K562 (cell line): ENCODE measurements around the gene NANS. TPM values are rescaled to one million over a fixed set of nuclear protein-coding genes. Genes with fewer than 3 reads are reported as not detected.

Experiments used
- ATAC-seq: fragments of 200-7000 bp; cut with Tn5 transposase; 3 replicates; pipeline ENCODE4 v1.9.1; 2020; ENCODE audit warnings: moderate library complexity
- BruUV-seq: library from RNA; stranded (reverse); fragments of 400-500 nt; replicated peaks from 2 replicates; lab custom pipeline; 2021; lab: Mats Ljungman, UMichigan
- CTCF ChIA-PET: fragments of 300-600 bp; formaldehyde crosslinking; extraction: SDS; loops from one replicate; lab custom pipeline; 2021; ENCODE audit warnings: low intra/inter-chr PET ratio; lab: Yijun Ruan, JAX
- POLR2A ChIA-PET: fragments of 300-600, 350-650 bp; sonication (Branson Sonifier 250); formaldehyde crosslinking; extraction: SDS; loops from one replicate; lab custom pipeline; 2021; ENCODE audit warnings: antibody characterized with exemption, inconsistent platforms; lab: Yijun Ruan, JAX
- DNase-seq, 4 experiments: peaks; one replicate each; pipeline versions ENCODE4 v3.0.0 to v3.0.0-alpha.2; 2011 to 2018; ENCODE audit warnings: low spot score in 3 of 4, mixed read lengths in 3 of 4; ENCODE audit errors: extremely low read depth in 1 of 4
- FAIRE-seq: peaks from 2 replicates; lab custom pipeline; 2011; peaks lifted over from hg19 to GRCh38; lab: Jason Lieb, UNC
- H2AFZ ChIP-seq: 2 replicates; pipeline ENCODE4 v1.6.0; 2011; ENCODE audit warnings: low read depth, low read length, control low read depth, inconsistent platforms
- H3K27ac ChIP-seq: fragments of 200-600 bp; 3 replicates; pipeline ENCODE4 v1.8.0; 2011; ENCODE audit warnings: low read depth, mild to moderate bottlenecking, control low read depth, inconsistent platforms, low read length, moderate library complexity, mixed read lengths; ENCODE audit errors: extremely low read depth
- H3K27me3 ChIP-seq, 2 experiments: fragments of 300-600 bp in 1 of 2; 2 replicates in 1 of 2; 3 replicates in 1 of 2; pipeline versions ENCODE4 v1.6.0 to v1.8.0; 2011; ENCODE audit warnings: inconsistent platforms in 2 of 2, low read length in 2 of 2, mild to moderate bottlenecking in 1 of 2, mixed read lengths in 1 of 2, moderate library complexity in 1 of 2; ENCODE audit not compliant: control insufficient read depth in 2 of 2, insufficient read depth in 2 of 2
- H3K36me3 ChIP-seq: fragments of 300-600 bp; 3 replicates; pipeline ENCODE4 v1.8.0; 2011; ENCODE audit warnings: mild to moderate bottlenecking, low read length, inconsistent platforms; ENCODE audit not compliant: control insufficient read depth, insufficient read depth
- H3K4me1 ChIP-seq, 2 experiments: fragments of 200-600 bp in 1 of 2; replicated peaks in 1 of 2; 2 replicates in 1 of 2; 3 replicates in 1 of 2; pipeline versions ENCODE4 v1.5.1 to v1.8.0; 2011; ENCODE audit warnings: inconsistent platforms in 2 of 2, low read length in 2 of 2, mild to moderate bottlenecking in 1 of 2, mixed read lengths in 1 of 2, moderate library complexity in 1 of 2; ENCODE audit not compliant: control insufficient read depth in 2 of 2, insufficient read depth in 2 of 2
- H3K4me2 ChIP-seq: 2 replicates; pipeline ENCODE4 v1.6.1; 2011; ENCODE audit warnings: low read length, control low read depth, inconsistent platforms, mixed read lengths; ENCODE audit not compliant: insufficient read depth
- H3K4me3 ChIP-seq: fragments of 200-600 bp; sonication (generic), shearing (Covaris generic); 2 replicates; pipeline ENCODE4 v1.5.1; 2016; ENCODE audit warnings: control low read depth, inconsistent platforms
- H3K79me2 ChIP-seq: fragments of 200-600 bp; 3 replicates; pipeline ENCODE4 v1.8.0; 2011; ENCODE audit warnings: low read length, inconsistent platforms; ENCODE audit not compliant: control insufficient read depth, insufficient read depth
- H3K9ac ChIP-seq, 2 experiments: 2 replicates each; pipeline versions ENCODE4 v1.6.0 to v1.6.1; 2011; ENCODE audit warnings: low read depth in 2 of 2, low read length in 2 of 2, control low read depth in 1 of 2, inconsistent platforms in 1 of 2, mild to moderate bottlenecking in 1 of 2, mixed read lengths in 1 of 2; ENCODE audit not compliant: insufficient read depth in 1 of 2
- H3K9me1 ChIP-seq: one replicate; pipeline ENCODE4 v1.6.0; 2011; ENCODE audit warnings: inconsistent platforms, mild to moderate bottlenecking, low read length, moderate library complexity; ENCODE audit not compliant: control insufficient read depth, insufficient read depth
- H3K9me3 ChIP-seq: replicated peaks from 2 replicates; pipeline ENCODE4 v1.5.1; 2011; ENCODE audit warnings: low read depth, low read length, inconsistent platforms; ENCODE audit not compliant: control insufficient read depth, insufficient read depth
- H4K20me1 ChIP-seq: replicated peaks from 2 replicates; pipeline ENCODE4 v1.6.1; 2011; ENCODE audit warnings: low read length, inconsistent platforms, mixed read lengths; ENCODE audit not compliant: control insufficient read depth, insufficient read depth
- BDP1 ChIP-seq: IDR thresholded peaks from 3 replicates; pipeline ENCODE4 v1.6.1; 2011; ENCODE audit not compliant: insufficient read length, insufficient read depth
- BHLHE40 ChIP-seq: IDR thresholded peaks from 2 replicates; pipeline ENCODE4 v1.6.1; 2011; ENCODE audit warnings: low read length, improper control_type of control experiment
- CTCF ChIP-seq, 3 experiments: IDR thresholded peaks in 2 of 3; conservative IDR thresholded peaks in 1 of 3; 2 replicates each; pipeline ENCODE4 v1.5.1; 2011 to 2012; ENCODE audit warnings: low read length in 3 of 3, mild to moderate bottlenecking in 3 of 3, control low read depth in 2 of 3, improper control_type of control experiment in 1 of 3, inconsistent platforms in 1 of 3, low read depth in 1 of 3, mixed read lengths in 1 of 3, moderate library complexity in 1 of 3; ENCODE audit not compliant: insufficient read depth in 2 of 3
- CXXC5 ChIP-seq: fragments of 250-450 bp; sonication (Bioruptor Pico); IDR thresholded peaks from 2 replicates; pipeline ENCODE4 v1.8.0; 2022; ENCODE audit warnings: inconsistent platforms, mild to moderate bottlenecking, moderate library complexity
- GTF2F1 ChIP-seq: IDR thresholded peaks from 2 replicates; pipeline ENCODE4 v1.6.1; 2011; ENCODE audit warnings: low read depth, low read length, improper control_type of control experiment
- HNRNPLL ChIP-seq: fragments of 200-400 bp; formaldehyde crosslinking; IDR thresholded peaks from 2 replicates; pipeline ENCODE4 v1.6.1; 2017; ENCODE audit warnings: low read length, low read depth, mild to moderate bottlenecking; ENCODE audit not compliant: poor library complexity, severe bottlenecking
- MAZ ChIP-seq, 2 experiments: fragments of 450-650 bp in 1 of 2; sonication (generic) in 1 of 2; formaldehyde crosslinking; IDR thresholded peaks in 1 of 2; conservative IDR thresholded peaks in 1 of 2; 2 replicates each; pipeline versions ENCODE4 v1.4.0 to v1.5.0; 2020; ENCODE audit warnings: mild to moderate bottlenecking in 1 of 2, missing genetic modification reagents in 1 of 2
- MEF2D ChIP-seq: conservative IDR thresholded peaks from 2 replicates; pipeline ENCODE4 v1.6.1; 2016; ENCODE audit warnings: low read depth, missing genetic modification characterization, missing compliant biosample characterization
- PTBP1 ChIP-seq: fragments of 200-400 bp; formaldehyde crosslinking; IDR thresholded peaks from 2 replicates; pipeline ENCODE4 v1.6.1; 2017; ENCODE audit warnings: low read depth, low read length
- SMARCE1 ChIP-seq: fragments of 450-650 bp; IDR thresholded peaks from 2 replicates; pipeline ENCODE4 v1.7.1; 2016; ENCODE audit warnings: mild to moderate bottlenecking
- SNRNP70 ChIP-seq: fragments of 200-400 bp; formaldehyde crosslinking; optimal IDR thresholded peaks from 2 replicates; pipeline ENCODE3; 2017; ENCODE audit warnings: low read depth, low read length
- TCF3 ChIP-seq: sonication (generic); formaldehyde crosslinking; IDR thresholded peaks from 2 replicates; pipeline ENCODE4 v1.4.0; 2020; ENCODE audit warnings: mild to moderate bottlenecking, missing genetic modification reagents
- THRAP3 ChIP-seq: fragments of 450-650 bp; IDR thresholded peaks from 2 replicates; pipeline ENCODE4 v1.6.1; 2016; ENCODE audit warnings: mild to moderate bottlenecking, inconsistent platforms, borderline replicate concordance
- XRCC3 ChIP-seq: fragments of 450-650 bp; IDR thresholded peaks from 2 replicates; pipeline ENCODE4 v1.6.1; 2017; ENCODE audit warnings: mild to moderate bottlenecking, moderate library complexity
- YY1 ChIP-seq, 3 experiments: IDR thresholded peaks; 2 replicates each; pipeline ENCODE4 v1.6.1; 2011; ENCODE audit warnings: low read length in 2 of 3, mild to moderate bottlenecking in 2 of 3, moderate library complexity in 2 of 3, borderline replicate concordance in 1 of 3, control low read depth in 1 of 3, low read depth in 1 of 3; ENCODE audit not compliant: insufficient read depth in 3 of 3, insufficient replicate concordance in 2 of 3, control insufficient read depth in 1 of 3, insufficient read length in 1 of 3; ENCODE audit errors: extremely low read depth in 1 of 3
- ZNF384 ChIP-seq: IDR thresholded peaks from 2 replicates; pipeline ENCODE4 v1.6.1; 2012; ENCODE audit warnings: low read depth, low read length, improper control_type of control experiment
- ZNF41 ChIP-seq: fragments of 250-450 bp; sonication (Bioruptor Pico); conservative IDR thresholded peaks from 2 replicates; pipeline ENCODE4 v1.4.0; 2020; ENCODE audit warnings: mild to moderate bottlenecking
- ZNF507 ChIP-seq: conservative IDR thresholded peaks from 2 replicates; pipeline ENCODE4 v1.6.1; 2017; ENCODE audit warnings: missing genetic modification characterization, missing compliant biosample characterization
- ZNF551 ChIP-seq: fragments of 250-450 bp; sonication (Bioruptor Pico); IDR thresholded peaks from 2 replicates; pipeline ENCODE4 v1.5.0; 2021; ENCODE audit warnings: mild to moderate bottlenecking, moderate library complexity
- ZNF740 ChIP-seq, 3 experiments: fragments of 200-800 bp in 1 of 3; sonication (Bioruptor generic) in 1 of 3; sonication (generic) in 1 of 3; formaldehyde crosslinking in 1 of 3; IDR thresholded peaks; 2 replicates each; pipeline versions ENCODE4 v1.6.1 to v1.8.0; 2016 to 2022; ENCODE audit warnings: mild to moderate bottlenecking in 2 of 3, missing compliant biosample characterization in 2 of 3, missing genetic modification characterization in 2 of 3, missing genetic modification reagents in 1 of 3
- ZNF785 ChIP-seq: fragments of 250-450 bp; sonication (Bioruptor Pico); IDR thresholded peaks from 2 replicates; pipeline ENCODE4 v1.4.0; 2020; ENCODE audit warnings: mild to moderate bottlenecking
- WGBS: fragments of 100-300 bp; shearing (Covaris generic); methylation state at CpG from one replicate; pipeline ENCODE4 v1.1.6; 2016; ENCODE audit warnings: low coverage, mixed read lengths; ENCODE audit not compliant: insufficient coverage; ENCODE audit errors: missing lambda C conversion rate; 5-methylcytosine and 5-hydroxymethylcytosine counted together
- in situ Hi-C: fragments of 300-500 bp; cut with MboI; formaldehyde crosslinking; loops from 4 replicates; pipeline ENCODE4 v1.15.0; 2018; ENCODE audit warnings: inconsistent platforms, mixed read lengths
- intact Hi-C: fragments of 100-400 bp; cut with micrococcal nuclease; formaldehyde crosslinking; loops from 2 replicates; pipeline ENCODE4 v1.14.2; 2022
- polyA plus RNA-seq, 8 experiments: library from polyadenylated mRNA; depleted of rRNA in 4 of 8; stranded (reverse) in 5 of 8; unstranded in 3 of 8; fragments of >200 nt; fragmentation: Nextera tagmentation in 2 of 8; fragmentation: Illumina TruSeq in 1 of 8; extraction: Ambion mirVana in 2 of 8; extraction: Trizol in 1 of 8; gene quantifications; 2 replicates each; pipeline versions ENCODE4 v1.2.1 to v1.2.3, GENCODE V29; 2011 to 2014; ENCODE audit warnings: inconsistent platforms in 1 of 8, missing spikeins in 1 of 8
- total RNA-seq, 7 experiments: library from RNA; depleted of rRNA in 6 of 7; stranded (reverse); fragments of >200 nt in 6 of 7; fragmentation: Illumina TruSeq in 2 of 7; extraction: Trizol in 2 of 7; gene quantifications; 2 replicates each; pipeline versions ENCODE4 v1.2.1 to v1.2.3, GENCODE V29; 2011 to 2021; ENCODE audit warnings: low replicate concordance in 1 of 7

The NANS gene
- total and polyA plus RNA-seq, 9 of the 15 experiments (the other 6 are each of a cell fraction or from before 2014, with no cell fraction given), result 37.1 to 181 (median 137) TPM

GRCh38 chr9:98038958-98039357, 17.6 kb upstream of the NANS start:
- Histone ChIP-seq H3K4me2 (peak overlapping the region; percentile 12; the same call in 1 of the 2 replicates), H3K36me3 (no peaks in the 10 kb centered on the region), H3K27me3 (no peaks in the 10 kb centered on the region), H3K79me2 (no peaks in the 10 kb centered on the region), H3K9me1 (no peaks in the 10 kb centered on the region), H3K4me3 (no peak overlapping the region), H3K4me1 (peaks cover 0 to 6% of the 10 kb centered on the region in 2 experiments; a peak in 4 of 5 replicates), H3K9me3 (no peaks in the 10 kb centered on the region), H3K27ac (no peak overlapping the region), H3K9ac (no peak overlapping the region; a peak in 1 of 4 replicates), H4K20me1 (no peaks in the 10 kb centered on the region), H2AFZ (peak overlapping the region; percentile 76)
- BruUV-seq, result no TSS peak
- in situ Hi-C loops, result no loop called here
- ChIA-PET CTCF (no interaction called here), POLR2A (interaction anchor here (0.6 to 2.2 kb wide), 4 partner anchors 18 to 117 kb away, joined by 3 to 5 read pairs (median 3); partner anchors contain the start of gene TRMO)
- intact Hi-C loops, result no loop called here
- FAIRE-seq, result no peak
- ATAC-seq, result peak; percentile 63
- WGBS, result 22% methylated on average over 8 of the region's 8 CpGs
- DNase-seq, result no peak
- TF ChIP-seq BDP1, result no peak
- TF ChIP-seq XRCC3, result no peak
- no peak for TF ChIP-seq TCF3 (CRISPR knock-in tag)
- no peak for TF ChIP-seq THRAP3
- TF ChIP-seq ZNF384, result peak; percentile 82
- 0 out of 2 replicates have a peak, but pooled peaks have one; percentile 22 for TF ChIP-seq SMARCE1
- TF ChIP-seq ZNF507 (tag), result no peak
- no peak for TF ChIP-seq CXXC5 (CRISPR knock-in tag)
- TF ChIP-seq GTF2F1, result no peak
- TF ChIP-seq ZNF551 (CRISPR knock-in tag), result no peak
- TF ChIP-seq BHLHE40, result no peak
- TF ChIP-seq CTCF (IDR thresholded peaks at IDR 0.05 in 2 of 3, conservative IDR thresholded peaks at IDR 0.05 in 1 of 3; ENCODE audit: insufficient read depth in 2 of 3, low read depth in 1 of 3, low read length in 3 of 3), result peak in 2 of 3 experiments; percentile 20 to 23; a peak in 3 of 6 replicates
- TF ChIP-seq MAZ (CRISPR knock-in tag; conservative IDR thresholded peaks at IDR 0.05 in 1 of 2, IDR thresholded peaks at IDR 0.05 in 1 of 2), result no peak
- no peak for TF ChIP-seq ZNF785 (CRISPR knock-in tag)
- TF ChIP-seq YY1 (IDR thresholded peaks at IDR 0.05; ENCODE audit: borderline replicate concordance in 1 of 3, control insufficient read depth in 1 of 3, extremely low read depth in 1 of 3, insufficient read depth in 3 of 3, insufficient read length in 1 of 3, insufficient replicate concordance in 2 of 3, low read depth in 1 of 3, low read length in 2 of 3), result no peak
- TF ChIP-seq HNRNPLL, result no peak
- TF ChIP-seq SNRNP70, result no peak
- no peak for TF ChIP-seq MEF2D
- TF ChIP-seq PTBP1, result no peak
- no peak for TF ChIP-seq ZNF740 (CRISPR knock-in tag; IDR thresholded peaks at IDR 0.05)
- TF ChIP-seq ZNF740 (tag; IDR thresholded peaks at IDR 0.05), result no peak
- no peak for TF ChIP-seq ZNF41 (CRISPR knock-in tag)
